WTC11 (cell line): ENCODE measurements around the gene ZNF202. TPM values are rescaled to one million over a fixed set of nuclear protein-coding genes. Genes with fewer than 3 reads are reported as not detected.

Experiments
- ATAC-seq: fragments of 200-7000 bp; cut with Tn5 transposase; 2 replicates; pipeline ENCODE4 v1.10.0; 2021; ENCODE audit warnings: mild to moderate bottlenecking, moderate library complexity
- CTCF ChIA-PET: fragments of 300-600 bp; sonication (Branson Sonifier 250); formaldehyde crosslinking; loops from one replicate; lab custom pipeline; 2021; ENCODE audit warnings: antibody characterized with exemption; lab: Charles Lee
- POLR2A ChIA-PET: fragments of 350-600 bp; sonication (Branson Sonifier 250); formaldehyde crosslinking; loops from one replicate; lab custom pipeline; 2021; ENCODE audit warnings: antibody characterized with exemption; lab: Charles Lee
- DNase-seq: peaks from one replicate; pipeline ENCODE4 v3.0.0; 2021; ENCODE audit warnings: low spot score
- H3K27ac Mint-ChIP-seq: 2 replicates; pipeline ENCODE4 v1.8.0; 2021; ENCODE audit warnings: mixed read lengths
- H3K27me3 Mint-ChIP-seq: 2 replicates; pipeline ENCODE4 v1.8.0; 2021; ENCODE audit warnings: low read depth, mild to moderate bottlenecking, moderate library complexity, mixed read lengths
- H3K36me3 Mint-ChIP-seq: 2 replicates; pipeline ENCODE4 v1.8.0; 2021; ENCODE audit warnings: mixed read lengths
- H3K4me1 Mint-ChIP-seq: 2 replicates; pipeline ENCODE4 v1.8.0; 2022; ENCODE audit warnings: mixed read lengths
- H3K4me3 Mint-ChIP-seq: 2 replicates; pipeline ENCODE4 v1.8.0; 2021; ENCODE audit warnings: mild to moderate bottlenecking, moderate library complexity, mixed read lengths
- H3K9me3 Mint-ChIP-seq: 2 replicates; pipeline ENCODE4 v1.8.0; 2021; ENCODE audit warnings: mixed read lengths
- ATF2 ChIP-seq: sonication (generic); formaldehyde crosslinking; IDR thresholded peaks from 2 replicates; pipeline ENCODE4 v1.8.1; 2022; ENCODE audit warnings: low read depth, missing genetic modification reagents, borderline replicate concordance
- CREB1 ChIP-seq: sonication (generic); formaldehyde crosslinking; IDR thresholded peaks from 2 replicates; pipeline ENCODE4 v1.8.0; 2023; ENCODE audit warnings: mild to moderate bottlenecking, missing genetic modification reagents
- ELF4 ChIP-seq: sonication (generic); formaldehyde crosslinking; IDR thresholded peaks from 2 replicates; pipeline ENCODE4 v1.8.1; 2022; ENCODE audit warnings: low read depth, mild to moderate bottlenecking, moderate library complexity, missing genetic modification reagents
- EMX1 ChIP-seq: fragments of 250-450 bp; sonication (Bioruptor Pico); IDR thresholded peaks from 2 replicates; pipeline ENCODE4 v1.8.0; 2021; ENCODE audit warnings: mild to moderate bottlenecking
- ESRRA ChIP-seq: sonication (generic); formaldehyde crosslinking; IDR thresholded peaks from 2 replicates; pipeline ENCODE4 v1.8.1; 2022; ENCODE audit warnings: mild to moderate bottlenecking, missing genetic modification reagents, borderline replicate concordance
- ETV6 ChIP-seq: sonication (generic); formaldehyde crosslinking; IDR thresholded peaks from 2 replicates; pipeline ENCODE4 v1.8.1; 2022; ENCODE audit warnings: mild to moderate bottlenecking, missing genetic modification reagents
- JAZF1 ChIP-seq: fragments of 250-450 bp; sonication (Bioruptor Pico); IDR thresholded peaks from 2 replicates; pipeline ENCODE4 v1.9.0; 2021; ENCODE audit warnings: moderate library complexity, mild to moderate bottlenecking, inconsistent platforms
- KAT7 ChIP-seq: sonication (generic); formaldehyde crosslinking; IDR thresholded peaks from 2 replicates; pipeline ENCODE4 v1.8.1; 2023; ENCODE audit warnings: missing genetic modification reagents, mild to moderate bottlenecking, borderline replicate concordance
- MAX ChIP-seq: sonication (generic); formaldehyde crosslinking; IDR thresholded peaks from 2 replicates; pipeline ENCODE4 v1.8.0; 2022; ENCODE audit warnings: mild to moderate bottlenecking, missing genetic modification reagents
- NFE2L1 ChIP-seq: sonication (generic); formaldehyde crosslinking; IDR thresholded peaks from 2 replicates; pipeline ENCODE4 v1.8.1; 2023; ENCODE audit warnings: missing genetic modification reagents
- NFYB ChIP-seq: sonication (generic); formaldehyde crosslinking; conservative IDR thresholded peaks from 2 replicates; pipeline ENCODE4 v1.8.0; 2022; ENCODE audit warnings: low read depth, missing genetic modification reagents
- NR2C2 ChIP-seq: sonication (generic); formaldehyde crosslinking; IDR thresholded peaks from 2 replicates; pipeline ENCODE4 v1.8.0; 2022; ENCODE audit warnings: mild to moderate bottlenecking, missing genetic modification reagents
- NR3C1 ChIP-seq: sonication (generic); formaldehyde crosslinking; conservative IDR thresholded peaks from 2 replicates; pipeline ENCODE4 v1.8.1; 2023; ENCODE audit warnings: low read depth, mild to moderate bottlenecking, missing genetic modification reagents
- PREB ChIP-seq: sonication (generic); formaldehyde crosslinking; IDR thresholded peaks from 2 replicates; pipeline ENCODE4 v1.8.1; 2022; ENCODE audit warnings: mild to moderate bottlenecking, missing genetic modification reagents, moderate library complexity, borderline replicate concordance
- RELA ChIP-seq: sonication (generic); formaldehyde crosslinking; IDR thresholded peaks from 2 replicates; pipeline ENCODE4 v1.8.1; 2022; ENCODE audit warnings: missing genetic modification reagents, mild to moderate bottlenecking, borderline replicate concordance
- RORB ChIP-seq: fragments of 250-450 bp; sonication (Bioruptor Pico); IDR thresholded peaks from 2 replicates; pipeline ENCODE4 v1.9.0; 2021; ENCODE audit warnings: mild to moderate bottlenecking
- SOX15 ChIP-seq: fragments of 250-450 bp; sonication (Bioruptor Pico); IDR thresholded peaks from 2 replicates; pipeline ENCODE4 v1.9.0; 2021; ENCODE audit warnings: mild to moderate bottlenecking
- SP1 ChIP-seq: sonication (generic); formaldehyde crosslinking; conservative IDR thresholded peaks from 2 replicates; pipeline ENCODE4 v1.8.1; 2022; ENCODE audit warnings: missing genetic modification reagents
- STAT6 ChIP-seq: sonication (generic); formaldehyde crosslinking; conservative IDR thresholded peaks from 2 replicates; pipeline ENCODE4 v1.8.1; 2023; ENCODE audit warnings: mild to moderate bottlenecking, low read depth, missing genetic modification reagents, moderate library complexity
- TCF7 ChIP-seq: sonication (generic); formaldehyde crosslinking; IDR thresholded peaks from 2 replicates; pipeline ENCODE4 v1.8.0; 2022; ENCODE audit warnings: mild to moderate bottlenecking, low read depth, missing genetic modification reagents, moderate library complexity
- TEAD4 ChIP-seq: sonication (generic); formaldehyde crosslinking; IDR thresholded peaks from 2 replicates; pipeline ENCODE4 v1.8.0; 2022; ENCODE audit warnings: mild to moderate bottlenecking, missing genetic modification reagents
- TP53 ChIP-seq: sonication (generic); formaldehyde crosslinking; IDR thresholded peaks from 2 replicates; pipeline ENCODE4 v1.8.1; 2023; ENCODE audit warnings: mild to moderate bottlenecking, missing genetic modification reagents
- ZNF281 ChIP-seq: sonication (generic); formaldehyde crosslinking; IDR thresholded peaks from 2 replicates; pipeline ENCODE4 v1.8.0; 2023; ENCODE audit warnings: mild to moderate bottlenecking, missing genetic modification reagents
- ZNF396 ChIP-seq: fragments of 250-450 bp; sonication (Bioruptor Pico); IDR thresholded peaks from 2 replicates; pipeline ENCODE4 v1.8.0; 2021; ENCODE audit warnings: mild to moderate bottlenecking, moderate library complexity, borderline replicate concordance
- ZNF416 ChIP-seq: fragments of 250-450 bp; sonication (Bioruptor Pico); IDR thresholded peaks from 2 replicates; pipeline ENCODE4 v1.9.0; 2021; ENCODE audit warnings: mild to moderate bottlenecking, inconsistent platforms
- ZNF423 ChIP-seq: fragments of 250-450 bp; sonication (Bioruptor Pico); IDR thresholded peaks from 2 replicates; pipeline ENCODE4 v2.1.2; 2022; ENCODE audit warnings: mild to moderate bottlenecking, moderate library complexity
- ZNF671 ChIP-seq: fragments of 250-450 bp; sonication (Bioruptor Pico); IDR thresholded peaks from 2 replicates; pipeline ENCODE4 v1.8.0; 2021; ENCODE audit warnings: mild to moderate bottlenecking
- total RNA-seq: library from RNA; stranded (reverse); gene quantifications from 3 replicates; pipeline ENCODE4 v1.2.3, GENCODE V29; 2021

Gene ZNF202
- total RNA-seq, 1 experiment from 2014 or later, result 29.9 TPM

- ChIA-PET CTCF (interaction anchor here (0.6 to 0.8 kb wide), 2 partner anchors 53 to 521 kb away, joined by 4 read pairs; no protein-coding TSS in a partner anchor), POLR2A (interaction anchor here (0.6 kb wide), 1 partner anchor 64 kb away, joined by 3 read pairs; no protein-coding TSS in a partner anchor)
- no peaks in the 10 kb centered on the region for H3K27me3 Mint-ChIP-seq
- no peaks in the 10 kb centered on the region for H3K4me1 Mint-ChIP-seq
- ATAC-seq (no peak), DNase-seq (no peak)
- H3K4me3 Mint-ChIP-seq, result no peak overlapping the region
- H3K9me3 Mint-ChIP-seq, result no peaks in the 10 kb centered on the region
- no peaks in the 10 kb centered on the region for H3K36me3 Mint-ChIP-seq
- TF ChIP-seq RELA (CRISPR knock-in tag) (no peak), STAT6 (no peak), TP53 (CRISPR knock-in tag) (no peak), SP1 (CRISPR knock-in tag) (no peak), MAX (CRISPR knock-in tag) (no peak)
- TF ChIP-seq, all 79 proteins: peak for 0
- H3K27ac Mint-ChIP-seq, result no peak overlapping the region
Observed at GRCh38 chr11:123695231-123695630, 46.2 kb downstream of the ZNF202 start.

DNA sequence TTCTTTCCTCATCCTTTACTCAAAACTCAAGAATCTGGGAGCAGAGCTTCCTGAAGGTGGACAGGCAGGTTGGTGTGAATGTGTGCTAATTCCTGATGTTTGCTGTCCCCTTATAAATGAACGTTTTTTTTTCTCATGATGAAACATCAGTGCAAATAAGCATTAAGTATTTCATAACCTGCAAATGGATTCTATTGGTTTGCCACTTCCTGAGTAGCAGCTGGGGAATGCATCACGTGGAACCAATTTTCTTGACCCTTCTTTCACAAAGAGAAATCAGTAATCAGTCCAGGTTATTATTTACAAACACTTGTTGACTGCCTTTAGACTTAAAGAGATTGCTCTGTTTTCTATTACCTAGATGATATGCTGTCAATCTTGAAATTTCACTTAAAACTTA, 46.9 kb downstream of the ZNF202 start:
- ChIA-PET POLR2A (no interaction called here), CTCF (interaction anchor here (1.0 kb wide), 1 partner anchor 13 kb away, joined by 3 read pairs; no protein-coding TSS in a partner anchor)
- H3K4me1 Mint-ChIP-seq, result no peaks in the 10 kb centered on the region

DNA sequence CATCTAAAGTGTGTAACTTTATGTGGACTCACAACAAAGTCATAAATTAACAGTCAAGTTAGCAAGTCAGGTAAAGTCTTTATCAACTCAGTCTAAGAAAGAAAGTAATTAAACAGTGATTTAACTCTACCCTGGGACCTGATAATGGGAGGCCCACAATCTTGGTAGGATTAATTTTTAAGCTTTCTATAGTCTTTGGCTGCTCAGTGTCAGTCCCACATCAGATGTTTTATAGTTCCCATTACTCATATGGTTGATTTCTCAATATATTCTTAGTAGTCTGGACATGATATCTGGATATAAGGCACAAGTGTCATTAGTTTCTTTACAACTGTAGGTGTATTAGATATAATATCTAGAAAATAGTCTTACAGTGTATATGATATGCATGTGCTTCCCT, 48.5 kb downstream of the ZNF202 start:
- Mint-ChIP-seq H3K36me3 (no peaks in the 10 kb centered on the region), H3K27me3 (no peaks in the 10 kb centered on the region), H3K4me3 (no peak overlapping the region), H3K27ac (no peak overlapping the region), H3K9me3 (no peaks in the 10 kb centered on the region), H3K4me1 (no peaks in the 10 kb centered on the region)
- ATAC-seq, result no peak
- ChIA-PET CTCF (no interaction called here), POLR2A (no interaction called here)
- no peak for DNase-seq
- TF ChIP-seq ZNF396 (no peak), NFYB (CRISPR knock-in tag) (no peak), SOX15 (CRISPR knock-in tag) (no peak), TCF7 (CRISPR knock-in tag) (no peak), NR2C2 (CRISPR knock-in tag) (no peak), ATF2 (no peak), JAZF1 (CRISPR knock-in tag) (no peak), NFE2L1 (CRISPR knock-in tag) (no peak), TEAD4 (CRISPR knock-in tag) (no peak), NR3C1 (CRISPR knock-in tag) (no peak)

More for the DNA sequence above, 46.9 kb downstream of the ZNF202 start:
- Mint-ChIP-seq H3K27me3 (no peaks in the 10 kb centered on the region), H3K4me3 (no peak overlapping the region), H3K27ac (no peak overlapping the region), H3K36me3 (no peaks in the 10 kb centered on the region), H3K9me3 (no peaks in the 10 kb centered on the region)
- ATAC-seq, result no peak
- TF ChIP-seq ZNF396, result no peak
- no peak for TF ChIP-seq PREB
- no peak for TF ChIP-seq ZNF423 (CRISPR knock-in tag)
- TF ChIP-seq ESRRA (CRISPR knock-in tag), result no peak
- no peak for TF ChIP-seq EMX1 (CRISPR knock-in tag)
- no peak for TF ChIP-seq ZNF281 (CRISPR knock-in tag)
- no peak for TF ChIP-seq ELF4 (CRISPR knock-in tag)
- TF ChIP-seq KAT7 (CRISPR knock-in tag), result no peak
- TF ChIP-seq ETV6, result no peak
- TF ChIP-seq RORB (CRISPR knock-in tag), result no peak
- no peak for TF ChIP-seq NR2C2 (CRISPR knock-in tag)
- no peak for TF ChIP-seq ZNF671
- TF ChIP-seq ZNF416 (CRISPR knock-in tag), result no peak
- no peak for TF ChIP-seq CREB1 (CRISPR knock-in tag)
- DNase-seq, result no peak
